Activated CD4-positive, alpha-beta T cell treated with anti-CD3 and anti-CD28 coated beads for 1 hour (primary cell): Measurements from ENCODE around the gene FBP1.
A peak's percentile ranks its signal among the peaks of the same experiment; 100 is the strongest.
"Not testable (repeated sequence)": the region's sequence is repeated elsewhere in the genome, so short reads cannot be mapped to it uniquely, and the experiment has no call there.

ENCODE experiments used
- DNase-seq: peaks from one replicate; pipeline ENCODE4 v3.0.0-alpha.2; 2020

Gene FBP1

DNA sequence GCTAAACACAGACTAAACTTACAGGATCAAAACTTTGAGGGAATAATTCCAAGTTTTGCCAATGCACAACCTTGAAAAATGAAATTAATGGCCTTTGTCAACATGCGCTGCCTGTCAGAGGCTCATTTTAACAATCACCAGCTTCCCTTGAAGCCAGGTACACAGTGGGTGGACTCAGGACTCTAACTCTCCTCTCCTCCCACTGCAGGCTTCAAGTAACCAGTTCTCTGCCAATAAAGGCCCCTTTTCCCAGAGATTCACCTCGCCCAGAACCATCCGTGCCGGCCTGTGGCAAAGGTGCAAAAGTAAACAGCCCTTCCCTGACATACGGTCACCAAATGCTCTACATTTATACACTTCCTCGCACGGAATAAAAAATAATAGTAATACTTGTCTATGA, 27.2 kb downstream of the FBP1 start:
- no peak for DNase-seq

DNA sequence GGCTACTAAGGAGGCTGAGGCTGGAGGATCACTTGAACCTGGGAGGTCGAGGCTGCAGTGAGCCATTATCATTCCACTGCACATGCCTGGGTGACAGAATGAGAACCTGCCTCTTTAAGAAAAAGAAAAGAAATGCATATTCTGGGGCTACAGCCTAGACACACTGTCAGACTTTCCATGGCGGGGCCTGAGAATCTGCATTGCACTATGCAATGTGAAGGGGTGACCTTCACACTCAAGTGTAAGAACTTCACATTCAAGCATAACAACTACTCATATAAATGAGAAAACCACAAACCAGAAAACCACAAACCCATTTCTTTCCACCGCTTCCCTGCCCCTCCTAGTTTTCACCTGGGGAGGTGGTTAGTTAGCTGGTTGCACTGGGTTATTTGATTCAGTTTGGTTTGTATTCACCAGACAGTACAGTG, 27.7 kb downstream of the FBP1 start:
- DNase-seq = no peak

DNA sequence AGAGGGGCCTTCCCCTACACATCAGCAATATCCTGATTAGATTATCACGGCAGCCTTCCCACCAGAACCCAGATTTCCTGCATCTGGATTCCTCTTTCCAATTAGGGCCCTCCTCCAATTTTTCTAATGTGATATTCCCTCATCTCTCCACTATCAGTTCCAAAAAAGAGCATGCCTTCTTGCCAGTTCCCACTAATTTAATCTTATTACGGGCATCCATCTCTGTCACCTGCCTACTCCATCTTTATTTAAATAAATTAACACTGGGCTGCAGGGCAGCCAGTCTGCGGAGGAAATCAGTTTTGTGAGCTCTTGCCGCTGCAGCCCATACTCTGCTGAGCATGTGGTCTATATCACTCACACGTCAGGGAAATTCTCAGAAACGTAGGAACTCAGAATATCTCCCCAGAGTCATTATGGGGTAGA, 29.1 kb downstream of the FBP1 start:
- DNase-seq = no peak

DNA sequence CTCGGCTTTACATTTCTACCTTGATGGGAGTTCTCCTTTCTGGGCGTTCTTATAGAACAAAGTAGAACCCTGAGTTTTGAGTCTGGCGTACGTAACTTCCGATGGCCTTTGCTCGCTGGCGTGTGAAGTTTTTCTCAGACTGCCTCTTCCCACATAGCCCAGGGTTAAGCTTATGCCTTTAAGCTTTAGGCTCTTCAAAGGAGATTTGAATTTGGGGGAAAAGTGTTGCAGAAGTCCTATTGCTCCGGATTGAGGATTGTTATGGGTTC, 32.0 kb downstream of the FBP1 start:
- no peak for DNase-seq

DNA sequence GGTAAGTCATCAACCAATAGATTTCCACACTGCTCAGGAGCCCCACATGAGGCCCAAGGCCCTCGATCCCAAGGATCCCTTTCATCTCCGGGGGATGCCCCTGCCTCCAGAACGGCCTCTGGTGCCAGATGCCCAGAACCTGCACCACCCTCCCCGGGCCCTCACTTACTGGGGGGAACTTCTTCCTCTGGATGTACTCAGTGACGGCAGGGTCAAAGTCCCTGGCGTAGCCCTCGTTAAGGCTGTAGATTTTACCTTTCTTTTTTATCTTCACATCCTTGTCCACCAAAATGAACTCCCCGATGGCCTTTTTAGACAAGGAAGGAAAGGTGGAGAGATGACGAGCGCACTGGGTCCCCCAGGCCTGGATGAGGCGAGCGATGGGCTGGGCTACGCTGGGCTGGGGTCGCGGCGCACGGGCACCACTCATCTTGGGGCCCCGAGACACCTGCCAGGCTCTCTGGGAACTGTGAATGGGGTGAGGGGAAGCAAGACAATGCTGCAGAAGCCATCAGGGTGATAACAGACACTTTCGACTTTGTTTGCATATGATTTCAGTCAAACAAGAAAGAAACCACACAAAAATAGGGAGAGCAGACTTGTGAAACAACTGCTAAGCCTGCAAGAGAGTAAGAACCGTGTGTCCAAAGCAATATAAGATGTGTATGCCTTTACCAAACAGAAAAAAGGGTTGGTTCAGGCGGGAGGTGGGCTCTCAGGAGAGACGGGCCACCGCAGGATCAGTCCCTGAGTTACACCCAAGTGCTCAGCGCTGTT, 32.5 kb downstream of the FBP1 start:
- DNase-seq = no peak

DNA sequence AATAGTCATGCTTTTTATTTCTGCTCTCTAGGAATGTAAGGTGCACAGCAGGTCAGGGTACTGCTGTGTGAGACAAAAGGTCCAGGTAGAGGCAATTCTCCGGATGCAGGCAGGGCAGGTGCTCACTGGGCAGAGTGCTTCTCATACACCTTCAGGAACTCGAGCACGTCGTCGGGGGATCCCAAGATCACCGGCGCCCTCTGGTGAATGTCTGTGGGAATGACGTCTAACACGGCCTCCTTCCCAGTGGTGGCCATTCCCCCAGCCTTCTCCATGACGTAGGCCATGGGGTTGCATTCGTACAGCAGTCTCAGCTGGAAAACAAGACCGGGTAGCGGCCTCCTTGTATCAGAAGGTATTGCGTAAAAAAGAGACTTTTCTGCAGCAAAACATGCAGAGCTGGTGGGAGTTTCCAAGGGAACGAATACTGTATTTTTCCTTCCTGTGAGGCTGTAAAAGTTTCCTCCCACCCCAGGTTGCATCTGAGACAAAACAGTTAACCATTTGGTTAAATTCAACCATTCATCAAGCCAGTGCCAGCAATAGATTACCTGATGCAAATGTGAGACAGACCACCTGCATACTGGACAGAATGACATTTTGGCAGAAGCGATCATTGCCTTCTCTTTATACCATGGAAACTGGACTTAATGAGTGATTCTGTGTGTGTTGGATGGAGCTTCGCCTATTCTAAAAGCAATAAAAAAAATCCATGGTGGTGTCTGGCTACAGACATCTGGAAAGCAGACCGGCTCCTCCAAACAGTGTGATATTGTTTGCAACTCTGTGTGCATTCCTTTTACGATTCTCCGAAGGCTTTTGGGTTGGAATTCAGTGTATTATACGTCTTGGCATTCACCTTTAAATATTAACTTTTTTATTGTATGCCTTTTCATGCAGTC, 35.8 kb downstream of the FBP1 start:
- peak; percentile 36 for DNase-seq

DNA sequence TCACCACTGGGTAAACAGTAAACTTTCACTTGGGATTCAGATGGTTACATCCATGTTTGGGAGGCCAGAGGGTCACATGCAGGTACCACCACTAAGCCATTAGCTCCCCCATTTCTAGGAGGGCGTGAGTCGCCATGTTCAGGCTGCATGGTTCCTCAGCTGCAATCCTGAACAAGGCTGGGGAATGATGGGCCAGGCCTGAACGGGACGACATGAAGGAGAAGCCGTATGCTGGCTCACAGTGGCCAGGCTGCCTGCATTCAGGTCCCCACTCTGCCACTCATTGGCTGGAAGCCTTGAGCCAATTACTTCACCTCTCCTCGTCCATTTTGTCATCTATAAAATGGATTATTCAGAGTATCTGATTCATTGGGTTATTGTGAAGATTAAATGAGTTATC, 36.7 kb downstream of the FBP1 start:
- DNase-seq = no peak

DNA sequence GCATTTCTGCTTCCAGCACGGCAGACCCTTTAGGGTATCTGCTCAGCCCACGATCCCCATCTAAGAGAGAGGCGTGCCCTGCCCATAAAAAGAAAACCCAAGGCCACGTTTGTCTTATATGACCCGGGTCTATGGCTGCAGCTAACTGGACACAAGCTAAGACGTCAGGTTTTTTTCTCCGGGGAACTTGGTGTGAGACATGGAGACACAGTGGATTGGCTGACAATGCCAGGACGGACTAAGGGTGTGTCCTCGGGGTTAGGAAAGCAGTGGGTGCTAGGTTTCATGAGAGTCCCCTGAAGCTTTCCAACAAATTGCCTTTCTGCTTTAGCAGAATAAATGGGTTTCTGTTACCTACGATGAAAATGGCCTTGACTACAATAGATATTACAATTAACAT, 38.6 kb downstream of the FBP1 start:
- DNase-seq = no peak

DNA sequence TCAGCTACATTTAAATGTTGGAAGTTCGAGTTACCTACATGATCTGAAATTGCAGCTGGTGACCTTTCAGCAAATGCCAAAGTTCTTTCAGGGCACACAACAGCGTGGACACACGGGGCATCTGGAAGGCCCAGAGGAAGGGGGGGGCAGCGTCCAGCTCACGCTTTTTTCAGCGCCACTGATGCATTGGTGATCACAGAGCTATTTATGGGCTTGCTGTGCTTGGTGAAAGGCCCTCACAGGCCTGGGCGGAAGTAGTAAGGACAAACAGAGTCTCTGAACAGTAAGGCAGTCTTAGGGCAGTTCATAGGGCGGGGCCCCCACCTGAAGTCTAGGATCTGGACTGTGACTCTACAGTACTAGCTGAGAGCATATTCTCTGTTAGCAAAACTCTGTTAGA, 39.1 kb downstream of the FBP1 start:
- no peak for DNase-seq

DNA sequence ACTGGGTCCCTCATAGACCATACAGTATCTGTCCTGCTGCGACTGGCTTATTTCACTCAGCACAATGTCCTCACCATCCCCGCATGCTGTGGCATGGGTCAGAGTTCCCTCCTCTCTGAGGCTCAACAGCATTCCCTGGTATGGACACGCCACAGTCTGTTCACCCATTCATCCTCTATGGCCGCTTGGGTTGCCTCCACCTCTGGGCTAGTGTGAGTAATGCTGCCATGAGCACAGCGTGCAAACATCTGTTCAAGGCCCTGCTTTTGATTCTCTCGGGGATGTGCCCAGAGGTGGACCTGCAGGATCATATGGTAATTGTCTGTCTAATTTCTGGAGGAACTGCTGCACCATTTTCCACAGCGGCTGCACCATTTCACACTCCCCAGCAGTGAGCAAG, 40.2 kb downstream of the FBP1 start:
- no peak for DNase-seq

DNA sequence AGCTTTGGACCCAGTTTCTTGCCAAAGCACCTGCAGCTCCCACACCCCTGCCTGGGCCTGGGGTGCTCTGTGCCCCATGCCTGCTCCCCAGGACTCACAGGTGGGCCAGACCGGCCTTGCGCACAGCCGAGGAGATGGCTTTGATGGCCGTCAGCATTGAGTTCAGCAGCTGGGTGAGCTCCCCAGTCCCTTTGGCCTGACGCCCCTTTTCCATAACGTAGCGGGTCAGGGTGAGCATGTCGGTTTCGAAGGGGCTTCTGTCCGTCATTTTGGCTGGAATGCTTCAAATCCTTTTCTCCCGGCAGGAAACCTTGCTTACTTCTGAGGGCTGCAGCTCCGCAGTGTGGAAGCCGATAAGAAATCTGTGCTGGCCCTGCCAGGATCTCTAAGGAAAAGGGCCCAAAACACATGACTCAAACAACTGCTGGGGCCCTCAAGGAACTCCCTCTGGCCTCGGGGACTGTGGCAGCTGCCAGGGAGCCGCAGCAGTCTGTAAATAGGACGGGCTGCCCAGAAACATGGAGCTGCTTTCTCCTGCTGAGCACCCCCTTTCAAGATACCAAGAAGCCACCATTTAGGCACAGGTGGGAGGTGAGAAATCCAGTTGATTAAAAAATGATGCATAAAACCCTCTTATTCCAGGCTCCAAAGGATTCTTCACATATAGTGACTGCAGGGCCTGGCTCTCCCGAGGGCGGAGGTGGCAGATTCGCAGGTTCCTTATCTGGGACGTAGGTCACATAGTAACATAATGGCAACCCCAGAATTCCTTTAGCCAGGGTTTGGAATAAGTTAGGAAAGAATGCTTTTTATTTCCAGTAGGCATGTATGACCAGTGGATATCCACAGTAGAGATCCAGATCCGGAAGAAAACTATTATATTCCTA, 45.6 kb downstream of the FBP1 start, which contains the start of gene FBP2:
Gene FBP2, minus strand, starts transcription at position 366 of the 887 bp plus-strand sequence. Its CDS starts 98 bp downstream, at position 268.
- no peak for DNase-seq

DNA sequence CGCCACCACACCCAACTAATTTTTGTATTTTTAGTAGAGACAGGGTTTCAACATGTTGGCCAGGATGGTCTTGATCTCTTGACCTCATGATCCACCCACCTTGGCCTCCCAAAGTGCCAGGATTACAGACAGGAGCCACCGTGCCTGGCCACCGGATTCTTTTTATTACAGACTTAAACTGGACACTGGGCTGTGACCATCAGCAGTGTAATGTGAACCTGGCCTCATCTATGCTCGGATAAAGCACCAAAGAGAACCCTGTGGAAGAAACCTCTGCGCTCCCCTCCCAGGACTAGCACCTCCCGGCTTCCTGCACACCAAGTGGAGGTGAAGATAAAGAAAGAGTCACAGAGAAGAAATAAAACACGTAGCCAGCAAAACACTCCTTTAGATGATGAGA, 46.6 kb downstream of the FBP1 start:
- not testable (repeated sequence) for DNase-seq

DNA sequence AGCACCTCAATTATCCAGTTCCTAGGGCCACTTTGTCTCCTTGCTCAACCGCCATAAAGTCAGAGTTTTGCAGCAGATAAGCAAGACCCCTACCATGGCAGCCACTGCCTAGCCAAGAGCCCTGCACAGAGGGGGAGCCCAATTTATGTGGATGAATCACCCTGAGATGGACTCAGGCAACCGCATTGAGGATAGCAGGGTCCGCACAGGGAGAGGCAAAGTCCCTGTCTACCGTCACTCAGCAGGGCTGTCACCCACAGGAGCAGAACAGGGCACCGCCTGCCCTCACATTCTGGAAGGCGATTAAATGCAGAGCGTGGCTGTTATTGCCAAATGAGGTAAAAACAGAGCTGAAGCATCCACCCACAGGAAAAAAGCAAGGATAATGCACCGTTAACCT, 47.4 kb downstream of the FBP1 start:
- no peak for DNase-seq

DNA sequence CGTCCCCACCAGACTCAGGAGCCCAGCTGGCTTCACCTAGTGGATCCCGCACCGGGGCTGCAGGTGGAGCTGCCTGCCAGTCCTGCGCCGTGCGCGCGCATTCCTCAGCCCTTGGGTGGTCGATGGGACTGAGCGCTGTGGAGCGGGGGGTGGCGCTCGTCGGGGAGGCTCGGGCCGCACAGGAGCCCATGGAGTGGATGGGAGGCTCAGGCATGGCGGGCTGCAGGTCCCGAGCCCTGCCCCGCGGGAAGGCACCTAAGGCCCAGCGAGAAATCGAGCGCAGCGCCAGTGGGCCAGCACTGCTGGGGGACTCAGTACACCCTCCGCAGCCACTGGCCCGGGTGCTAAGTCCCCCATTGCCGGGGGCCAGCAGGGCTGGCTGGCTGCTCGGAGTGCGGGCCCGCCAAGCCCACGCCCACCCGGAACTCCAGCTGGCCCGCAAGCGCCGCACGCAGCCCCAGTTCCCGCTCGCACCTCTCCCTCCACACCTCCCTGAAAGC, 48.2 kb downstream of the FBP1 start:
- DNase-seq = not testable (repeated sequence)

DNA sequence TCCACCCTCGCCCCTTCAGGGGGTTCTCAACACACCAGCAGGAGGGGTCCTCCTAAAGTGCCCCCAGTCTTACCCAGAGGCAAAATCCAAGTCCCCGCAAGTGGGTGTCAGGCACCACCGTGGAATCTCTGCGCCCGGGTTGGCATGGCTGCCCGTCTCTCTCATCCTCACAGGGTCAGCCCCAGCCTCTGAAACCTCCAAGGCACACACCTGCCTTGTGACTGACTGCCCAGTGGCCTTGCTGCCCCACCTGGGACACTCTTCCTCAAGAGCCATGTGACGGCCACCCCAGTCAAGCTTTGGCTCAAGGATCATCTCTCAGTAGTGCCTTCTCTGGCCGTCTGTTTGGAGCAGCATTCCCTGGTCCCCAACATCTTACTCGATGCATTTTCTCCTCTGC, 50.6 kb downstream of the FBP1 start:
- DNase-seq = no peak

DNA sequence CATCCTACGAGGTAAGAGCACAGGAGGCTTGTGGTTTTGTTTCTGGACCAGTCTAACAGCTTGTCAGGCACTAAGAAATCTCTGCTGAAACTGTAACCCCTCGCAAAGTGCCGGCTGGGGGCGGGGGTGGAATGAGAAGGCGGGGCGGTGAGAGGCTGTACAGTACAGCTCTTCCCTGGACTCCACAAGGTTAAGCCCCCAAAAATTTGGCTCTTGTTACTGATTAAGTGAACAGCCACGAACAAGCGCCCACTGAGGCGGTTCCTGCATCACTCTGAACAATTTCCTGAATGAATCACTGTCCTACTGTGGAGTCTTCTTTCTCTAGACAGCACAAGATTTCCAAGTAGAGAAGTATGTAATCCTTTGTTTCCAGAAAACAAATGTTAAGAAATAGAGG, 52.5 kb downstream of the FBP1 start:
- DNase-seq = no peak

DNA sequence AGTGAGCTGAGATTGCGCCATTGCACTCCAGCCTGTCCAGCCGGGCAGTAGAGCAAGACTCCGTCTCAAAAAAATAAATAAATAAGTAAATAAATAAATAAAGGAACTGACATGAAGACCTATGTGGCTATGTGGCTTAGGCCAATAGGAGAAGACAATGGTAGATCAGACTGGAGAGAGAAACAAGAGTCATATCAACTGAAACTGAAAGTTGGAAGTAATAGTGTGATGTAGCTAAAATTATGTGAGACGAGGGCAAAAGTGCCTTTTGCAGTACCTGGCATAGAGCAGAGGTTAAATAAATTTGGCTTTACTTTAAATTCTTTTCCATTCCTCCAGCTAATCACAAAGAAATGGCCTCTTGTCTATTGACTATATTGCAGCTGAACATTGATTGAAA, 53.0 kb downstream of the FBP1 start:
- DNase-seq = no peak

DNA sequence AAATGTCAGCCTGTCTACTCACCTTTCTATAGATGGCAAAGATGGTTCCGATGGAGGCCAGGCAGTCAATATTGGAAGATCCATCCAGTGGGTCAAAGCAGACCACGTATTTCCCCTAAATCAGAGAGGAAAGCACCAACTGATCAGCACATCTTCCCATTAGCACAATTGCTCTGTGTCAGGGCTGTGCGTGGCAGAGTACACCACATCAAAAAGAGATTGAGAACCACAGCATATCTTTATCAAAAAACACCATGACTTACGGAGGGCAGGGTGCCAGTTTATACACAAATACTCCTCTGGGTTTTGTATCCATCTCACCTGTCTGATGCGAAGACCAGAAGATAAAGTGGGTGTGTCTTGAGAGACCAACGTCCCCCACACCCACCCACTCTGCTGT, 54.8 kb downstream of the FBP1 start:
- DNase-seq = no peak

DNA sequence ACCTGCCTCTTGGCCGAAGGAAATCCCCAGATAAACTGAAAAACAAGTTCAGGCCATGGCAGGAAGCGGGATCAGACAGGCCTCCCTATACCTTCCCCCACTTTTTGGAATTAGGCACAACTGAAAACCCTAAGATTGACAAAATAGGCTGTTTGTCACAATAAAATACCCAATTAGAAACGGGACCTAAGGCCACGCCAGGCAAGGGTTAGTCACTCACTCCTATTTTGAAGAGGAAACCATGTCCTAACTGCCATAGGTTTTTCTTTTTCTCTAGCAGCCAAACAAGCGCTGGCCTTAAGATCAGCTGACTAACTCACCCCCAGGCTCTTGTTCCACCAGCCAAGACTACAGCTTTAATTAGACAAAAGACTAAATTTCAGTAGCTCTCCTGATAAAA, 57.6 kb downstream of the FBP1 start:
- DNase-seq = no peak

DNA sequence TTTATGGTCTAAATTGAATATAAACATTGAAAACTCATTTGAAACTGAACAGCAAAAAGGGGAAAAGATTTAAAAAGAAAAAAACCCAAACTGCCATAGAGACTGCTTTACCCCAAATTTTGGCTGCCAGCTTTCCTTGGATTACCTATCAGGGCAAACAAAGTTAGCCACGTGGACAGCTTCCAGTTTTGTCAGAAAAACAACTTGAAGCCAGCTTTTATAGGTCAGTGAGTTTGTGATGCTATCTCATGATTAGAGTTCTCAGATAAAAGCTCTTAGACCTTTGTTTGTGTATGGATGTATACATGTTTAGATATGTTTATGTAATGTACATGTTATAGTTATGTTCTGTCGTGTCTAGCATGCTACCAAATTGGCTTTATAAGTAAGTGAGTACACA, 61.7 kb downstream of the FBP1 start:
- no peak for DNase-seq

DNA sequence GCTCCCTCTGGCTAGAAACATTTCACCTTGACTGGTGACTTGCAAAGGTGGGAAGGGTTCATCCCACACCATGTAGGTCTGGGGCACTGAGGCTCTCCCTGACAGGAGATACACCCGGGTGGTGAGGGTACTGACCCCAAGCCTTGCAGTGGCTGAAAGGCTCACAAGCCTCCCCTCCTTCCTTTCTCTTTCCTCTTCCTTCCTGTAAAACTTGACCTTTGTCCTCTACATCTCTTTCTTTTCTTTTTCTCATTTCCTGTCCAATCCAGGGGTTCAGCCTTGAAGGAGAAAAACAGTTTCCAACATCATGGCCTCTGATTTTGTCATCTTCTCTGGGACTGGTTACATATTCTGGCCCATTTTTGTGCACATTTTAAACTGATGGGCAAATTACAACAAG, 62.3 kb downstream of the FBP1 start:
- no peak for DNase-seq

DNA sequence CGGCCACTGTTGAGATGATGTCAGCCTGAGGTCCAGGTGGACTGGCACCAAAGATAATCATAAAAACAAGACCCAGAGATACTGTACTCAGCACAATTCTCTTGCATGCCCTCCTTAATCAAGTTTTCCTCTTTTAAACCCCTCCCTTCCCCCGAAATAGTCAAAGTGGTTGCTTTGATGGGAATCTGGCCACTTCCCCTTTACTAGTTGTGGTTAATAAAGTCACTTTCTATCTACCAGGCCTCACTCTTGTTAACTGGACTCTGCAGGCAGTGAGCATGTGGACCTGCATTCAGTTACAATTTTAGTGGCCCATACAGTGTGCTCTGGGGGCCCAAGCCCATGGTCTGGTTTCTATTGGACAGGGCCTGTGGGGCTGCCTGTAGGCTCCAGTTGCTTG, 63.2 kb downstream of the FBP1 start:
- DNase-seq = no peak
